Activated CD4-positive, alpha-beta T cell treated with anti-CD3 and anti-CD28 coated beads, Interleukin-2, amount 10 ng/mL, durations not matched to agents 7 days and 5 days (primary cell): ENCODE measurements around the gene MYF5. TPM values are rescaled to one million over a fixed set of nuclear protein-coding genes. Genes with fewer than 3 reads are reported as not detected.

Source experiments
- CTCF ChIA-PET: fragments of 350-600 bp; sonication (Branson Sonifier 250); formaldehyde crosslinking; loops from one replicate; lab custom pipeline; 2021; ENCODE audit warnings: antibody characterized with exemption; lab: Charles Lee
- POLR2A ChIA-PET: fragments of 350-600 bp; sonication (Branson Sonifier 250); formaldehyde crosslinking; loops from one replicate; lab custom pipeline; 2021; ENCODE audit warnings: antibody characterized with exemption; lab: Charles Lee
- DNase-seq: peaks from one replicate; pipeline ENCODE4 v3.0.0-alpha.2; 2020
- H3K27ac Mint-ChIP-seq: one replicate; pipeline ENCODE4 v1.8.0; 2021; ENCODE audit warnings: mild to moderate bottlenecking, moderate library complexity, mixed read lengths
- H3K27me3 Mint-ChIP-seq: one replicate; pipeline ENCODE4 v1.8.0; 2021; ENCODE audit warnings: mixed read lengths
- H3K36me3 Mint-ChIP-seq: one replicate; pipeline ENCODE4 v1.8.0; 2021; ENCODE audit warnings: low read depth, mixed read lengths
- H3K4me1 Mint-ChIP-seq: one replicate; pipeline ENCODE4 v1.8.0; 2021; ENCODE audit warnings: mixed read lengths
- H3K4me3 Mint-ChIP-seq: one replicate; pipeline ENCODE4 v1.8.0; 2021; ENCODE audit warnings: mild to moderate bottlenecking, moderate library complexity, mixed read lengths
- H3K9me3 Mint-ChIP-seq: one replicate; pipeline ENCODE4 v1.8.0; 2021; ENCODE audit warnings: mixed read lengths
- total RNA-seq, 2 experiments: library from RNA; stranded (reverse); gene quantifications; one replicate each; pipeline ENCODE4 v1.2.3, GENCODE V29; 2021

The MYF5 gene
- total RNA-seq, 2 experiments from 2014 or later, result not detected

DNA sequence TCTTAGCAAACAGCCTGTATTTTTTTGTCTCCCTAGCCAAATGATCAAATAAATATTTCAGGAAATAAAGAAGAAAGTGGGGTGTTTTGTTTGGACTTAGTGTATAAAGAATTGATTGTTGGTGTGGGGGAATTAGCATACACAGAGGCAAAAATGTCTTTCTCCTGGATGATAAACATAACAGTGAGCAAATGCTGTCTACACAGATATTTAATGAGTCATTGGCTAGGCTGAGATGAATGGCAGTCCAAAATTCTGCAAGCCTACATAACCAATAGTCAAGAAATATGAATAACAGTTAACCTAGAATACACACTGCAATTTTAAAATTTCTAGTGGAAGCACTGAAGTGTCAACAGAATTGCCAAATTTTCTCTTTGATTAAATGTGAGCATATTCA lies 35.8 kb downstream of the MYF5 start:
- ChIA-PET CTCF (no interaction called here), POLR2A (no interaction called here)
- Mint-ChIP-seq H3K9me3 (no peaks in the 10 kb centered on the region), H3K27me3 (no peaks in the 10 kb centered on the region), H3K27ac (no peak overlapping the region), H3K4me1 (no peaks in the 10 kb centered on the region), H3K4me3 (no peak overlapping the region), H3K36me3 (no peaks in the 10 kb centered on the region)
- no peak for DNase-seq

DNA sequence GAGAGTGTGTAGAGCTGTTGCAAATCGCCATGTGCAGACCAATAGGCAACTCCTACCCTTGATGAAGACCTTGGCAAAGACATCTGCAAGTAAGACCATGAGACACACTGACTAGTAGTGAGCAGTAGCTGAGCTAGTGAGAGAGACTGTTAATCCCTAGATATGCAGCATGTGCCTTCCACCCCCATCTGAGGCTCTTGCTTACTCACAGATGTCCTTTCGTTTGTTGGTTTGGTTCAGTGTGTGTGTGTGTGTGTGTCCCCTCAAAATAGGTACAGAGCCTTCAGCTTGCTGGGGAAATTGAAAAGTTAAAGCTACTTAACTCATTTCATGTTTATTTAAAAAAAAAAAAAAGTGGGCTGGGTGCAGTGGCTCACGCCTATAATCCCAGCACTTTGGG lies 37.6 kb downstream of the MYF5 start:
- no peaks in the 10 kb centered on the region for H3K27me3 Mint-ChIP-seq
- no peaks in the 10 kb centered on the region for H3K36me3 Mint-ChIP-seq
- no peaks in the 10 kb centered on the region for H3K9me3 Mint-ChIP-seq
- no peak overlapping the region for H3K4me3 Mint-ChIP-seq
- H3K27ac Mint-ChIP-seq, result no peak overlapping the region
- POLR2A ChIA-PET, result no interaction called here
- no peak for DNase-seq
- no peaks in the 10 kb centered on the region for H3K4me1 Mint-ChIP-seq
- CTCF ChIA-PET, result no interaction called here

DNA sequence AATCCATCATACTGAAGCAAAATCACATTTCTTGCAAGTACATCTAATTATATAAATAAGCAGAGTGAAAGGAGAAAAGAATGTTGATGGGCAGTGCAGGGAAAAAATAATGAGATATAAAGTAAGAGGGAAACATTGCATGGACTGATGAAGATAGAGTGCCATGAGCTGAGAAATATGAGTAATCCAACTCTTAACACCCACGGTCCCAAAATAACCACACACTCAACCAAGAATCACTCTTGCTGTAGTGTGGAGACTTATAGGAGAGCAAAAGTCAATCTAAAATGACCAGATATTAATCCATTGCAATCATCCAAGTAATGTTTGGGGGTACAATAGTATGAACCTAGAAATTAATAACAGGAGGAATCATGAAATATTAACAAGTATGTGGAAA lies 40.2 kb downstream of the MYF5 start:
- Mint-ChIP-seq H3K27ac (no peak overlapping the region), H3K27me3 (no peaks in the 10 kb centered on the region), H3K36me3 (no peaks in the 10 kb centered on the region), H3K4me3 (no peak overlapping the region), H3K4me1 (no peaks in the 10 kb centered on the region), H3K9me3 (no peaks in the 10 kb centered on the region)
- DNase-seq, result no peak
- ChIA-PET POLR2A (no interaction called here), CTCF (no interaction called here)

DNA sequence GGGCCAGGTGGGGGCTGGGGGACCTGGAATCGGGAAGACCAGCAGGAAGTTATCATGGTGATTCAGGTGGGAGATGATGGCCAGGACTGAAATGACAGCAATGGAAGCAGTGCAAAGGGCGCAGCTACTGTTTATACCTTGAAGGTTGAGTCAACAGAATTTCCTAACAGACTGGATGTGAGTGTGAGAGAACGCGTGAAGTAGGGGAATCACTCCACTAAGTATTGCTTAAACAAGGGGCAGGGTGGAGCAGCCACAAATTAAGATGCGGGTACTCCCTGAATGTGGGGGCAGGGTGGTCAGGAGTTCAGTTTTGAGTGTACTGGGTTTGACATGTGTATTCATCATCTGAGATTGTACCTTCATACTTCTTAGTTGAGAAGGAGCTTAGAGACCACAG lies 45.1 kb downstream of the MYF5 start:
- no peak for DNase-seq
- ChIA-PET POLR2A (no interaction called here), CTCF (no interaction called here)
- Mint-ChIP-seq H3K36me3 (no peaks in the 10 kb centered on the region), H3K27me3 (no peaks in the 10 kb centered on the region), H3K27ac (no peak overlapping the region), H3K4me3 (no peak overlapping the region), H3K9me3 (no peaks in the 10 kb centered on the region), H3K4me1 (no peaks in the 10 kb centered on the region)

DNA sequence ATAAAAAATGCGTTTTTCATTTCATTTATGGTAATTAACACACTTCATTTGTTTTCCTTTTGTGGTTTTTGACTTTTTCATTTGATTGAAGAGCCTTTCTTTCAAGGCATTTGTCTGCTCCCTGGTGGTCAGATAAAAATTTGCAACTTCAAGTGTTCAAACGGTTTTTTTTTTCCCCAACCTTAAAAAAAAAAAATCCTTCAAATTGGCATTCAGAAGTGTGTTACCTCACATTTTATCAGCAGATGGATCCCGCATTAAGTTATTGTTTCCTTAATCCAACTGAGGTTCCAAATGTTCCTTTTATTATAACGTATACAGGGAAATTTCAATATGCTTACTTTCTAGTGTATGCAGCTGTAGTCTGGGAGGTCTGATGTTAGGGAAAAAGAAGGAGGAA lies 47.2 kb downstream of the MYF5 start:
- DNase-seq, result no peak
- Mint-ChIP-seq H3K36me3 (no peaks in the 10 kb centered on the region), H3K9me3 (no peaks in the 10 kb centered on the region), H3K4me3 (no peak overlapping the region), H3K27ac (no peak overlapping the region), H3K4me1 (no peaks in the 10 kb centered on the region), H3K27me3 (no peaks in the 10 kb centered on the region)
- POLR2A ChIA-PET, result no interaction called here
- CTCF ChIA-PET, result no interaction called here

DNA sequence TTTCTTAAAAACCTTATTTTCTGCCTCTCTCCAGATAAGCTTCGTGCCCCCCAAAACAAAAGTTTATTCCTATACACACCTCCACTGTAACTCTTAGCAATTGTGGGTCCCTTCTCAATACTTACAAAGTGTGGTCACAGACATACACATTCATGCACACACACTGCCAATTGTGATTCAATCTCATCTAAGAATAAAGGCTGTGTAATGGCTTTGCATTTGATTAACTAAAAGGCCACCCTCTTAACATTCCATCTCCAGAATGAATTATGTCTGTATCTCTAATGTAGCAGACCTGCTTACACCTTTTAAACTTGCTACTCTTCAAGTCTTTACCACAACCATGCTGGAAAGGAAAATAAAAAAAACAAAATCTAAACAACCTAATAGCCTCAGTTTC lies 49.5 kb downstream of the MYF5 start:
- H3K9me3 Mint-ChIP-seq, result no peaks in the 10 kb centered on the region
- H3K27ac Mint-ChIP-seq, result no peak overlapping the region
- ChIA-PET POLR2A (no interaction called here), CTCF (no interaction called here)
- no peaks in the 10 kb centered on the region for H3K27me3 Mint-ChIP-seq
- no peaks in the 10 kb centered on the region for H3K4me1 Mint-ChIP-seq
- no peaks in the 10 kb centered on the region for H3K36me3 Mint-ChIP-seq
- DNase-seq, result no peak
- H3K4me3 Mint-ChIP-seq, result no peak overlapping the region

DNA sequence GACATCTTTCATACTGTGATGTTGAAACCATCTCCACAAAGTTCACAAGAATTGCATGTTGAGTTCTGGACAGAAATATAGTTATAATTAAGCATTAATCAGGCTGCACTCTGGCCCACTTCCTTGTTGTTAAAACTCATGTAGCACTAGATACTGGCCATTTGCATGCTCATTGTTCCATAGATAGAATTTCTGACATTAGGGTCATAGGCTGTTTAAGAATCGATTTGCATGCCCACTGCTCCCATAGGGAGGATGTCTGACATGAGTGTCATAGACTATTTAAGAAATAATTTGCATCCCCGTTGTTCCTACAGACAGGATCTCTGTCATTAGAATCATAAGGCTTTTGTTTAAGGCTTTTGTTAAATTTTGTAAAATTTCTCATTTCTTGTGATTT lies 50.2 kb downstream of the MYF5 start:
- Mint-ChIP-seq H3K4me1 (no peaks in the 10 kb centered on the region), H3K27ac (no peak overlapping the region), H3K4me3 (no peak overlapping the region), H3K36me3 (no peaks in the 10 kb centered on the region), H3K9me3 (no peaks in the 10 kb centered on the region), H3K27me3 (no peaks in the 10 kb centered on the region)
- DNase-seq, result no peak
- POLR2A ChIA-PET, result no interaction called here
- CTCF ChIA-PET, result no interaction called here

Other genes with a start within 250 kb of the MYF5 start
- gene MYF6, start 9.3 kb upstream of the MYF5 start, total RNA-seq, result not detected
- not detected for gene LIN7A, start 221.0 kb downstream of the MYF5 start, total RNA-seq